ENCODE results near the gene PCNX3.

DNA sequence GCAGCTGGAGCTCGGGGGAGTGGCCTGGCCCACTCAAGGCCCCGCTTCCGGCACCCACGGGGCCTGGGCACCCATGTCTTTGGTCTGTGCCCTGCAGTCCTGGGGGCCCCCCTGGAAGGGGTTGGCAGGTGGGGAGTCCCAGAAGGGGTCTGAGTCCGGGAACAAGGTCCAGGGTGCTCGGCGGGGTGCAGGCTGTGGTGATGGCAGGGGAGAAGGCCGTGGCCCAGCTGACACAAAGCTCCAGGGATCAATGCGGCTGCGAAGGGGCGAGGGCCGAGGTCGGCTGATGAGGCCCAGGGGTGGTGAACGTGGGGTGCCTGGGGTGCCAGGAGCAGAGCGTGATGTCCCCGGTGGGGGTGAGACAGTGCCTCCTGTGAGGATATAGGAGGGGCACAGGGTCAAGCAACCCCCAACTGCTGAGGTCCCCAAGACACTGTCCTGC, 17.3 kb upstream of the PCNX3 start:
- no peak for TF ChIP-seq POLR2A (IDR thresholded peaks at IDR 0.05)
- TF ChIP-seq, protein P1, sequence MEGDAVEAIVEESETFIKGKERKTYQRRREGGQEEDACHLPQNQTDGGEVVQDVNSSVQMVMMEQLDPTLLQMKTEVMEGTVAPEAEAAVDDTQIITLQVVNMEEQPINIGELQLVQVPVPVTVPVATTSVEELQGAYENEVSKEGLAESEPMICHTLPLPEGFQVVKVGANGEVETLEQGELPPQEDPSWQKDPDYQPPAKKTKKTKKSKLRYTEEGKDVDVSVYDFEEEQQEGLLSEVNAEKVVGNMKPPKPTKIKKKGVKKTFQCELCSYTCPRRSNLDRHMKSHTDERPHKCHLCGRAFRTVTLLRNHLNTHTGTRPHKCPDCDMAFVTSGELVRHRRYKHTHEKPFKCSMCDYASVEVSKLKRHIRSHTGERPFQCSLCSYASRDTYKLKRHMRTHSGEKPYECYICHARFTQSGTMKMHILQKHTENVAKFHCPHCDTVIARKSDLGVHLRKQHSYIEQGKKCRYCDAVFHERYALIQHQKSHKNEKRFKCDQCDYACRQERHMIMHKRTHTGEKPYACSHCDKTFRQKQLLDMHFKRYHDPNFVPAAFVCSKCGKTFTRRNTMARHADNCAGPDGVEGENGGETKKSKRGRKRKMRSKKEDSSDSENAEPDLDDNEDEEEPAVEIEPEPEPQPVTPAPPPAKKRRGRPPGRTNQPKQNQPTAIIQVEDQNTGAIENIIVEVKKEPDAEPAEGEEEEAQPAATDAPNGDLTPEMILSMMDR (IDR thresholded peaks at IDR 0.05) = no peak

Data from body of pancreas (tissue), 4 donors.